ENCODE data around the gene FAM20A. TPM values are rescaled to one million over a fixed set of nuclear protein-coding genes. Genes with fewer than 3 reads are reported as not detected.

The FAM20A gene
- total and polyA plus RNA-seq, 2 of the 8 experiments (the other 6 are each of a cell fraction or from before 2014, with no cell fraction given): 3.6 to 11.9 TPM

DNA sequence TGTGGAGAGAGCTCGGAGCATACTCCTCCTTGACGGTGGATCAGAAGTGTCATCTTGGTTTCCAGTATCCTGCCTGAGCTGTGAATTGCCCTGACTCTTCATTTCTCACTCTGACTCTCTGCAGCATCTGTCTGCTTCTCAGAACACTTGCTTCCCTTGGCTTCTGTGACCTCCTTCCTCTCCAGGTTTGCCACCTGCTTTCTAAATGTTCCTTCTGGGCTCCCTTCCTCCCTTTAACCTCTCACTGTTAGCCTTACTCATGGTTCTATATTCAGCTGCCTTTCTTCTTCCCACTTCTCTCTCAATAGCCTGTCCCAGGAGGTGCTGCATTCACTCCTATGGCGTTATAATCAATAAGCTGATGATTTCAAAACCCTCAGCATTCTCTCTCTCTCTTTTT lies 100.1 kb downstream of the FAM20A start (continued):
- TF ChIP-seq NANOG (IDR thresholded peaks at IDR 0.05; ENCODE audit: insufficient read depth, low read depth, low read length, poor library complexity, severe bottlenecking): no peak
